Left ventricle myocardium inferior (tissue), 1 donor: ENCODE data around the gene SNTB2. TPM values are rescaled to one million over a fixed set of nuclear protein-coding genes. Genes with fewer than 3 reads are reported as not detected.

ENCODE experiments used
- DNase-seq: peaks from one replicate; pipeline ENCODE4 v3.0.0-alpha.2; 2020
- H3K27ac ChIP-seq: fragments of 200-600 bp; replicated peaks from 2 replicates; pipeline ENCODE4 v1.8.0; 2021
- H3K27me3 ChIP-seq: fragments of 200-600 bp; 2 replicates; pipeline ENCODE4 v1.8.0; 2021; ENCODE audit warnings: low read depth
- H3K36me3 ChIP-seq: fragments of 200-600 bp; 2 replicates; pipeline ENCODE4 v1.8.0; 2021
- H3K4me1 ChIP-seq: fragments of 200-600 bp; 2 replicates; pipeline ENCODE4 v1.8.0; 2021
- H3K4me3 ChIP-seq: fragments of 200-600 bp; 2 replicates; pipeline ENCODE4 v1.8.0; 2021; ENCODE audit warnings: mild to moderate bottlenecking, moderate library complexity
- H3K9me3 ChIP-seq: fragments of 200-600 bp; replicated peaks from 2 replicates; pipeline ENCODE4 v1.8.0; 2021
- CTCF ChIP-seq: fragments of 200-600 bp; IDR thresholded peaks from 2 replicates; pipeline ENCODE4 v1.8.0; 2021; ENCODE audit warnings: antibody characterized with exemption, mild to moderate bottlenecking, borderline replicate concordance
- intact Hi-C: fragments of 100-400 bp; cut with micrococcal nuclease; formaldehyde crosslinking; loops from one replicate; pipeline ENCODE4 v1.11.0; 2022
- total RNA-seq: library from RNA; stranded (reverse); fragmentation: NEBNext Ultra II Directional; extraction: Animal tissue kit (Norgen Biotek cat#: 25700); gene quantifications from one replicate; pipeline ENCODE4 v1.2.1, GENCODE V29; 2021
- donor health status: DM: no; HTN: yes; CAD: no; lungs with severe emphysema.

Gene SNTB2
- total RNA-seq, 1 donor from 2014 or later = 10.2 TPM

DNA sequence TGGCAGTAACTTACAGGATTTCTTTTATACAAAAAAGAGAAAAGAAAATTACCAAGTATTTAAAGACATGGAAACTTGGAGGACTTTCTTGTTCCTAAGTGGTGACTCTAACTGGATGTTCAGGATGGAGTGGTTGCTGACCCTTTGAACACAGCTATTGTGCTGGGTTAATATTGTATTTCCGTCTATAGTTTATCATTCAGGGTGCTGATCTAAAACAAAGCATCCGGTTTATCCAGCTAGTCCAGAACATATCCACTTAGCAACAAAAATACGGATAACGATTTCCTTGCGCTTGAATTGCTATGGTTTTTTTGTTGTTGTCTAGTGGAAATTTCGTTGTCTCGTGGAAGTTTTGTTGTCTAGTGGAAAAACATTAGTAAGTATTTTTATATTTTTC, 38.2 kb downstream of the SNTB2 start:
- peak overlapping the region; percentile 60 for H3K27ac ChIP-seq
- no peaks in the 10 kb centered on the region for H3K9me3 ChIP-seq
- H3K36me3 ChIP-seq = no peaks in the 10 kb centered on the region
- H3K4me1 ChIP-seq = peaks cover 15% of the 10 kb centered on the region
- TF ChIP-seq CTCF = no peak
- H3K27me3 ChIP-seq = no peaks in the 10 kb centered on the region
- DNase-seq = no peak
- intact Hi-C loops = no loop called here
- no peak overlapping the region for H3K4me3 ChIP-seq

DNA sequence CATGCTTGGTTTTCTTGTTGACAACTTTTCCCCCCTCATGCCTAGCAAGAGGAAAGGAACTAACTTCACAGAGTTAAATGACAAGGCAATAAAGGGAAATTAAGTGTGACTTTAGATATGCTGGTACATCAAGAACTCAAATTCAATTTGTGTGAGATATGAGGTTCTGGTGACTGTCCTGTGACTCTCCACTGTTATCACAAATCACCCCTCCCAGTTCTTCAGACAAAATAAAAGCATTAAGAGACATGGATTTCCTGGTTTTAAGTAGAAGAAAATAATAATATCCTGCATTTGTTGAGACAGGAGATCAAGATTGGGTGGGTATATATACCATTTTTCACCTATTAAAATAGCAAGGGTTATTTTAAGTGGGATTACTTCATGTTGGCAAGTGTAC, 46.2 kb downstream of the SNTB2 start:
- no peak for TF ChIP-seq CTCF
- no peak for DNase-seq
- H3K36me3 ChIP-seq = no peaks in the 10 kb centered on the region
- intact Hi-C loops = no loop called here
- H3K27me3 ChIP-seq = no peaks in the 10 kb centered on the region
- no peaks in the 10 kb centered on the region for H3K9me3 ChIP-seq
- no peak overlapping the region for H3K4me3 ChIP-seq
- no peak overlapping the region for H3K27ac ChIP-seq
- H3K4me1 ChIP-seq = peaks cover 21% of the 10 kb centered on the region

GRCh38 chr16:69234460-69234859, 47.5 kb downstream of the SNTB2 start:
- H3K27me3 ChIP-seq = no peaks in the 10 kb centered on the region
- intact Hi-C loops = no loop called here
- peaks cover 29% of the 10 kb centered on the region for H3K4me1 ChIP-seq
- no peak for DNase-seq
- no peak overlapping the region for H3K4me3 ChIP-seq
- H3K36me3 ChIP-seq = no peaks in the 10 kb centered on the region
- TF ChIP-seq CTCF = no peak
- H3K9me3 ChIP-seq = no peaks in the 10 kb centered on the region
- no peak overlapping the region for H3K27ac ChIP-seq

GRCh38 chr16:69236319-69236718, 49.4 kb downstream of the SNTB2 start:
- Histone ChIP-seq H3K9me3 (no peaks in the 10 kb centered on the region), H3K36me3 (no peaks in the 10 kb centered on the region), H3K4me3 (no peak overlapping the region), H3K27me3 (no peaks in the 10 kb centered on the region), H3K27ac (no peak overlapping the region), H3K4me1 (peaks cover 29% of the 10 kb centered on the region)
- TF ChIP-seq CTCF = no peak
- intact Hi-C loops = no loop called here
- no peak for DNase-seq

DNA sequence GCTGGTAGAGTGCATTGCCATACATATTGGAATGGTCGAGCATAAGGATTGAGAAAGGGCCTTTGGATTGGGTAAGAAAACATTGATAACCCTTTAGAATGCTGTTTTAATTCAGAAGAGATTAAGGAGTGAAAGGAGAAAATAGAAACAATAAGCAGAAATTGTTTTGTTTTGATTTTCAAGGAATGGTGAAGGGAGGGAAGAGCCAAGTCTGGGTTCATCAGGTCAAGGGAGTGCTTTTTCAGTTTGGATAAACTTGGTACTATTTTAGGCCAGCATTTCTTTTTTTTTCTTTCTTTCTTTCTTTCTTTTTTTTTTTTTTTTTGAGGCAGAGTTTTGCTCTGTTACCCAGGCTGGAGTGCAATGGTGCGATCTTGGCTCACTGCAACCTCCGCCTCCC, 50.3 kb downstream of the SNTB2 start:
- peaks cover 29% of the 10 kb centered on the region for H3K4me1 ChIP-seq

More for the DNA sequence above, 50.3 kb downstream of the SNTB2 start:
- intact Hi-C loops = no loop called here
- no peak overlapping the region for H3K27ac ChIP-seq
- no peak for TF ChIP-seq CTCF
- H3K27me3 ChIP-seq = no peaks in the 10 kb centered on the region
- no peaks in the 10 kb centered on the region for H3K9me3 ChIP-seq
- DNase-seq = no peak
- no peak overlapping the region for H3K4me3 ChIP-seq
- H3K36me3 ChIP-seq = no peaks in the 10 kb centered on the region
